Osteoblast (primary cell): ENCODE measurements around the gene KDR. TPM values are rescaled to one million over a fixed set of nuclear protein-coding genes. Genes with fewer than 3 reads are reported as not detected.

Experiments
- DNase-seq: peaks from one replicate; pipeline ENCODE4 v3.0.0; 2011; ENCODE audit warnings: low spot score, mixed read lengths; ENCODE audit not compliant: insufficient read length; ENCODE audit errors: missing footprints
- H2AFZ ChIP-seq: 2 replicates; pipeline ENCODE4 v1.6.0; 2011; ENCODE audit warnings: mild to moderate bottlenecking, low read length
- H3K27ac ChIP-seq: 2 replicates; pipeline ENCODE4 v1.5.1; 2011; ENCODE audit warnings: mild to moderate bottlenecking, low read depth, low read length, moderate library complexity
- H3K27me3 ChIP-seq: 2 replicates; pipeline ENCODE4 v1.6.0; 2012; ENCODE audit warnings: mild to moderate bottlenecking, control low read depth, inconsistent platforms, low read length, moderate library complexity; ENCODE audit not compliant: insufficient read depth
- H3K36me3 ChIP-seq: 2 replicates; pipeline ENCODE4 v1.5.1; 2011; ENCODE audit warnings: mild to moderate bottlenecking, low read length, control low read depth, moderate library complexity; ENCODE audit not compliant: insufficient read depth
- H3K4me1 ChIP-seq: 2 replicates; pipeline ENCODE4 v1.5.1; 2011; ENCODE audit warnings: mild to moderate bottlenecking, low read length, control low read depth, moderate library complexity; ENCODE audit not compliant: insufficient read depth
- H3K4me2 ChIP-seq: 2 replicates; pipeline ENCODE4 v1.6.0; 2011; ENCODE audit warnings: mild to moderate bottlenecking, low read length; ENCODE audit not compliant: insufficient read depth
- H3K4me3 ChIP-seq: fragments of 200-600 bp; sonication (generic); 3 replicates; pipeline ENCODE4 v1.5.1; 2012; ENCODE audit warnings: mild to moderate bottlenecking, low read length, inconsistent platforms; ENCODE audit not compliant: insufficient read depth
- H3K79me2 ChIP-seq: 2 replicates; pipeline ENCODE4 v1.6.0; 2012; ENCODE audit warnings: mild to moderate bottlenecking, low read length, control low read depth, inconsistent platforms; ENCODE audit not compliant: insufficient read depth
- H3K9me3 ChIP-seq: 2 replicates; pipeline ENCODE4 v1.5.1; 2011; ENCODE audit warnings: low read depth, low read length, control low read depth
- H4K20me1 ChIP-seq: 2 replicates; pipeline ENCODE4 v1.6.0; 2012; ENCODE audit warnings: mild to moderate bottlenecking, low read length, control low read depth; ENCODE audit not compliant: insufficient read depth
- total RNA-seq: library from RNA; depleted of rRNA; stranded (reverse); fragments of >200 nt; gene quantifications from 2 replicates; pipeline ENCODE4 v1.2.3, GENCODE V29; 2012
- TF ChIP-seq, protein P1 (sequence below): IDR thresholded peaks from 2 replicates; pipeline ENCODE4 v1.5.1; 2011; ENCODE audit warnings: mild to moderate bottlenecking, low read depth, low read length, moderate library complexity; ENCODE audit errors: extremely low read depth

Gene KDR
- total RNA-seq, 1 donor, result not detected

DNA sequence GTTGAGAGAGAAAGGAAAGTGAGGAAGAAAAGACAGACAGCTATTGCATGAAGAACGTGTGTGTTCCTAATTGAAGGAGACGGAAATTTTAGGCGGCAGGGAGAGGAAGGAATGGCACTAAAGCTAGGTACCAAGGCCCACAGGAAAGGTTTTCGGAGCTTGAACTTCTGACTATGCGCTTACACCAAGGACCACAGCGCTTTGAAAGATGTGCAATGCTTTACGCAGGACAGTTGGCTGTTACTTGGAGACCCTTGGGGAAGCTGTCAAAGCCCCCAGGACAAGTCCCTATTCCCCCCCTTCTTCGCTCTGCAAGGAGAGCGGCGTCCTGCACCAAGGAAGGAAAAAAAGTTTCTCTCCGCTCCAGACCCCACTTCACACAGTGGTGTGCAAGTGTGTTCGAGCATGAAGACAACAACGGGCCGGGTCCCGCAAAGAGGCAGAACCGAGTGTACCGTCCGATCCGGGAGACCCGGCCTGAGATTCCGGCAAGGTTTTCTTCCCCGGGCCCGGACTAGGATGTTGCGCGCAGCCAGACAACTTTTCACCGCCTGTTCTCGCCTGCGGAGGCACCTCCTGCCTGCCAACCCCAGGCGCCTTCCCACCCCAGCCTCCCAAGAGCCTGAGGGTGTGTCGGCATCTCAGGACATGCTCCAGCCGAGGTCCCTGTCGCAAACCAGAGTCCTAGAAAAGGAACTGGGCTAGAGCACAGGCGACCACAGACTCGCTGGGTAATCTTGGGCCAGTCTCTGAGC, 896 bp downstream of the KDR start:
- Histone ChIP-seq H3K27ac (no peak overlapping the region), H4K20me1 (no peaks in the 10 kb centered on the region), H3K9me3 (no peaks in the 10 kb centered on the region), H3K27me3 (peaks cover 30% of the 10 kb centered on the region), H3K4me1 (no peaks in the 10 kb centered on the region), H3K36me3 (no peaks in the 10 kb centered on the region), H3K4me2 (peak overlapping the region; percentile 65), H3K4me3 (no peak overlapping the region), H2AFZ (no peak overlapping the region), H3K79me2 (no peaks in the 10 kb centered on the region)
- DNase-seq, result peak; percentile 31
- TF ChIP-seq, protein P1, sequence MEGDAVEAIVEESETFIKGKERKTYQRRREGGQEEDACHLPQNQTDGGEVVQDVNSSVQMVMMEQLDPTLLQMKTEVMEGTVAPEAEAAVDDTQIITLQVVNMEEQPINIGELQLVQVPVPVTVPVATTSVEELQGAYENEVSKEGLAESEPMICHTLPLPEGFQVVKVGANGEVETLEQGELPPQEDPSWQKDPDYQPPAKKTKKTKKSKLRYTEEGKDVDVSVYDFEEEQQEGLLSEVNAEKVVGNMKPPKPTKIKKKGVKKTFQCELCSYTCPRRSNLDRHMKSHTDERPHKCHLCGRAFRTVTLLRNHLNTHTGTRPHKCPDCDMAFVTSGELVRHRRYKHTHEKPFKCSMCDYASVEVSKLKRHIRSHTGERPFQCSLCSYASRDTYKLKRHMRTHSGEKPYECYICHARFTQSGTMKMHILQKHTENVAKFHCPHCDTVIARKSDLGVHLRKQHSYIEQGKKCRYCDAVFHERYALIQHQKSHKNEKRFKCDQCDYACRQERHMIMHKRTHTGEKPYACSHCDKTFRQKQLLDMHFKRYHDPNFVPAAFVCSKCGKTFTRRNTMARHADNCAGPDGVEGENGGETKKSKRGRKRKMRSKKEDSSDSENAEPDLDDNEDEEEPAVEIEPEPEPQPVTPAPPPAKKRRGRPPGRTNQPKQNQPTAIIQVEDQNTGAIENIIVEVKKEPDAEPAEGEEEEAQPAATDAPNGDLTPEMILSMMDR, result no peak

DNA sequence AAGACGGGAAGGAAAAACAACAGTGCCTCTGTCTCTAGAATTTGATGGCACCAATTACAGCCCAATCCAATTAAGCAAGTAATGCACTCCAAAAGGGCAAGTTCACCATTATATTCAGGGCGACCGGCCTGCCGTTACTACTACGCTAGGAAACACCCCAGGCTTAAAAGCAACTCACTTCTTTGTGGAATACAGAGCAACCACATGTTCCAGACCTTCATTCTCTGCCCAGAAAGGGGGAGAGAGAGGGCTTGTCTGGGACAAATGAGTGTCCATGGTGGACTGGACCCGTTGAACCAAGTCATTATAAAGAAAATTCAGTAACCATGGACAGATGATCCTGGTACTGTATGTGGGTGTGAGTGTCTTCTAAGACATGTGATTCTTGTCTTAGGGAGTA, 1.6 kb downstream of the KDR start:
- Histone ChIP-seq H3K27me3 (peaks cover 30% of the 10 kb centered on the region), H3K4me2 (no peak overlapping the region), H4K20me1 (no peaks in the 10 kb centered on the region), H2AFZ (no peak overlapping the region), H3K9me3 (no peaks in the 10 kb centered on the region), H3K27ac (no peak overlapping the region), H3K79me2 (no peaks in the 10 kb centered on the region), H3K4me1 (no peaks in the 10 kb centered on the region), H3K36me3 (no peaks in the 10 kb centered on the region), H3K4me3 (no peak overlapping the region)
- TF ChIP-seq, protein P1, result no peak
- no peak for DNase-seq

DNA sequence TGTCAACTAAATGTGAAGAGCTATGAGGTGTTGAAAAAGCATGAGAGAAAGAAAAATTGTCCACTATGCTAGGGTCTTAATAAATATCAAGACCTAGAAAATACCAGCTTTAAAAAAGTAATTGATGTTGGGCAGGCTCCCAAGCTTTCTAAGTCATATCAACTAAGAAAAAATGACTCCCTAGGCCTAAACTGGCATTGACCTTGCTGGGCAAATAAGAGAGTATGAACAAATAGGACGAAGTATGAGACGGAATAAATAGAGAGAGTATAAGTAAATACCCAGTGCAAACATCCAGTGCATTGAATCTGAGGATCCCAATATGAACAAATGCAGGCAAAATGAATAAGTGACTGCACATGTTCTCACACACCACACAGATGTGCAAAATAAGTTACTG, 3.2 kb downstream of the KDR start:
- TF ChIP-seq, protein P1, result no peak
- Histone ChIP-seq H3K79me2 (no peaks in the 10 kb centered on the region), H3K9me3 (no peaks in the 10 kb centered on the region), H3K27ac (no peak overlapping the region), H2AFZ (no peak overlapping the region), H4K20me1 (no peaks in the 10 kb centered on the region), H3K4me3 (no peak overlapping the region), H3K36me3 (no peaks in the 10 kb centered on the region), H3K4me2 (no peak overlapping the region), H3K4me1 (no peaks in the 10 kb centered on the region), H3K27me3 (peaks cover 26% of the 10 kb centered on the region)
- no peak for DNase-seq

DNA sequence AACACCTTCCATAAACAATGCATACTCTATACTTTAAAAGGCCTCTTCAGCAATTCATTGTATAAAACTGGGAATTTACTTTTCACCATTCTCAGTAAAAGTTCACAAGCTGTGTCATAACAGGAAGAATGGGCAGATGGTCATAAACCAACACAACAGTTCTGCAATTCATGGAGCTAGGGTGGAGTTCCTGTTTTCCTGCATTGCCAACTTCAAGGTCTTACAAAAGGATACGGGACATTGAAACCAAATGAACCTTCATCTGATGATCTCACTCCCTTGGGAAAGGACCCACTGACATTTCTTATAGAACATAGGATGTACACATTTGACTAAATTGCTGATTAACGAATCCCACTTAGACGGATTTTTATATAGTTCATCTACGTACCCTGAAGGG, 4.1 kb downstream of the KDR start:
- TF ChIP-seq, protein P1, result no peak
- no peak overlapping the region for H3K4me2 ChIP-seq
- H3K36me3 ChIP-seq, result no peaks in the 10 kb centered on the region
- H3K27ac ChIP-seq, result no peak overlapping the region
- no peaks in the 10 kb centered on the region for H3K79me2 ChIP-seq
- no peaks in the 10 kb centered on the region for H3K9me3 ChIP-seq
- no peak for DNase-seq
- H2AFZ ChIP-seq, result no peak overlapping the region
- no peaks in the 10 kb centered on the region for H4K20me1 ChIP-seq
- H3K27me3 ChIP-seq, result peaks cover 24% of the 10 kb centered on the region
- no peak overlapping the region for H3K4me3 ChIP-seq
- no peaks in the 10 kb centered on the region for H3K4me1 ChIP-seq
